ENCODE data around the gene KIF5A.
A peak's percentile ranks its signal among the peaks of the same experiment; 100 is the strongest.

KIF5A gene

GRCh38 chr12:57535764-57536596 is 13.9 kb upstream of the KIF5A start:
- DNase-seq (ENCODE audit: low read depth): no peak

GRCh38 chr12:57536597-57536942 is 13.3 kb upstream of the KIF5A start:
- no peak for DNase-seq (ENCODE audit: low read depth)

GRCh38 chr12:57539134-57539768 is 10.6 kb upstream of the KIF5A start:
- no peak for DNase-seq (ENCODE audit: low read depth)

- no peak for DNase-seq (ENCODE audit: low read depth)
Measured at GRCh38 chr12:57541001-57541400, 8.8 kb upstream of the KIF5A start.

- DNase-seq (ENCODE audit: low read depth): no peak
Measured at GRCh38 chr12:57541717-57542116, 8.1 kb upstream of the KIF5A start.

GRCh38 chr12:57543581-57543980 is 6.3 kb upstream of the KIF5A start:
- no peak for DNase-seq (ENCODE audit: low read depth)

GRCh38 chr12:57545809-57546437 is 3.9 kb upstream of the KIF5A start:
- no peak for DNase-seq (ENCODE audit: low read depth)

- peak; percentile 78 for DNase-seq (ENCODE audit: low read depth)
Measured at GRCh38 chr12:57546438-57547287, 3.2 kb upstream of the KIF5A start, which contains the start of gene DCTN2. TSS of gene DCTN2 (minus strand) at chr12:57547192. CDS start at chr12:57547063, 129 bp downstream.

- DNase-seq (ENCODE audit: low read depth): no peak
Measured at GRCh38 chr12:57547288-57548012, 2.4 kb upstream of the KIF5A start.

GRCh38 chr12:57548013-57548315 is 1.9 kb upstream of the KIF5A start:
- no peak for DNase-seq (ENCODE audit: low read depth)

GRCh38 chr12:57548488-57548887 is 1.4 kb upstream of the KIF5A start:
- no peak for DNase-seq (ENCODE audit: low read depth)

- DNase-seq (ENCODE audit: low read depth): no peak
Measured at GRCh38 chr12:57549203-57549908, 488 bp upstream of the KIF5A start.

GRCh38 chr12:57550641-57551549 is 1.1 kb downstream of the KIF5A start:
- DNase-seq (ENCODE audit: low read depth): no peak

- no peak for DNase-seq (ENCODE audit: low read depth)
Measured at GRCh38 chr12:57551637-57552305, 1.9 kb downstream of the KIF5A start.

GRCh38 chr12:57552306-57552651 is 2.4 kb downstream of the KIF5A start:
- no peak for DNase-seq (ENCODE audit: low read depth)

GRCh38 chr12:57552835-57553313 is 3.0 kb downstream of the KIF5A start:
- no peak for DNase-seq (ENCODE audit: low read depth)

GRCh38 chr12:57553343-57554202 is 3.7 kb downstream of the KIF5A start:
- DNase-seq (ENCODE audit: low read depth): no peak

- DNase-seq (ENCODE audit: low read depth): no peak
Measured at GRCh38 chr12:57554453-57554852, 4.6 kb downstream of the KIF5A start.
